Cardiac fibroblast (primary cell): ENCODE data around the gene FNIP1.

ENCODE experiments used
- DNase-seq, 2 donors: peaks; one replicate each; pipeline versions ENCODE4 v3.0.0 to v3.0.0-alpha.2; 2010; ENCODE audit warnings: low read depth in 2 of 2
- H3K4me3 ChIP-seq, 2 donors: replicated peaks in 1 of 2; 1 replicate in 1 of 2; 2 replicates in 1 of 2; pipeline ENCODE4 v1.5.1; 2011; ENCODE audit warnings: low read depth in 2 of 2, low read length in 2 of 2, mild to moderate bottlenecking in 2 of 2, moderate library complexity in 1 of 2
- CTCF ChIP-seq: IDR thresholded peaks from one replicate; pipeline ENCODE4 v1.5.1; 2011; ENCODE audit warnings: low read depth, mild to moderate bottlenecking, low read length, inconsistent platforms

The FNIP1 gene

GRCh38 chr5:131795228-131795627 lies 1.6 kb downstream of the FNIP1 start:
- H3K4me3 ChIP-seq, result peak overlapping the region; percentile 86
- DNase-seq, result no peak
- no peak for TF ChIP-seq CTCF

- peak overlapping the region in 1 of 2 donors; percentile 19 for H3K4me3 ChIP-seq
- TF ChIP-seq CTCF, result no peak
- no peak for DNase-seq
Observed at GRCh38 chr5:131794586-131794985, 2.2 kb downstream of the FNIP1 start.

- no peak for TF ChIP-seq CTCF
- no peak for DNase-seq
- H3K4me3 ChIP-seq, result no peak overlapping the region
Observed at GRCh38 chr5:131792896-131793295, 3.9 kb downstream of the FNIP1 start.

GRCh38 chr5:131791866-131792265 lies 5.0 kb downstream of the FNIP1 start:
- H3K4me3 ChIP-seq, result no peak overlapping the region
- no peak for TF ChIP-seq CTCF
- no peak for DNase-seq

GRCh38 chr5:131790550-131790949 lies 6.3 kb downstream of the FNIP1 start:
- no peak for TF ChIP-seq CTCF
- no peak overlapping the region for H3K4me3 ChIP-seq
- DNase-seq, result no peak

- no peak for TF ChIP-seq CTCF
- DNase-seq, result no peak
- H3K4me3 ChIP-seq, result no peak overlapping the region
Observed at GRCh38 chr5:131789765-131790164, 7.1 kb downstream of the FNIP1 start.

- no peak overlapping the region for H3K4me3 ChIP-seq
- no peak for DNase-seq
- no peak for TF ChIP-seq CTCF
Observed at GRCh38 chr5:131787736-131788135, 9.1 kb downstream of the FNIP1 start.
